NCI-H345 treated with DMSO at 0.1 percent for 48 hours (cell line): ENCODE measurements around the gene PLXDC2.

Source experiments
- DNase-seq: peaks from one replicate; lab custom pipeline; 2025; ENCODE audit not compliant: unreplicated experiment; lab: John Stamatoyannopoulos, UW

The PLXDC2 gene

GRCh38 chr10:20314431-20314830, 498.2 kb downstream of the PLXDC2 start:
- no peak for DNase-seq

GRCh38 chr10:20327954-20328353, 511.7 kb downstream of the PLXDC2 start:
- no peak for DNase-seq

GRCh38 chr10:20330246-20330645, 514.0 kb downstream of the PLXDC2 start:
- DNase-seq, result no peak

GRCh38 chr10:20334559-20334958, 518.3 kb downstream of the PLXDC2 start:
- DNase-seq, result no peak
